LNCAP (cell line): ENCODE results near the gene USP17L13.
"Not testable (repeated sequence)": the region's sequence is repeated elsewhere in the genome, so short reads cannot be mapped to it uniquely, and the experiment has no call there.

Experiments
- CTCF ChIP-seq: fragments of 450-650 bp; IDR thresholded peaks from 2 replicates; pipeline ENCODE4 v1.5.1; 2017; ENCODE audit warnings: mild to moderate bottlenecking

The USP17L13 gene

GRCh38 chr4:9224596-9224995 lies at the start of gene USP17L13:
USP17L13 (plus strand) TSS chr4:9224896; CDS start chr4:9224896, 0 bp downstream.
- not testable (repeated sequence) for TF ChIP-seq CTCF

- TF ChIP-seq CTCF = not testable (repeated sequence)
These were observed 14.3 kb upstream of the USP17L13 start, which contains the start of gene USP17L10 for GRCh38 chr4:9210357-9210756. USP17L10 (plus strand) TSS chr4:9210657; CDS start chr4:9210657, 0 bp downstream.

- not testable (repeated sequence) for TF ChIP-seq CTCF
These were observed 9.6 kb upstream of the USP17L13 start, which contains the start of gene USP17L11 for GRCh38 chr4:9215105-9215504. USP17L11 (plus strand) TSS chr4:9215405; CDS start chr4:9215405, 0 bp downstream.

GRCh38 chr4:9219852-9220251 lies 4.8 kb upstream of the USP17L13 start, which contains the start of gene USP17L12:
USP17L12 (plus strand) TSS chr4:9220152; CDS start chr4:9220152, 0 bp downstream.
- not testable (repeated sequence) for TF ChIP-seq CTCF

GRCh38 chr4:9234085-9234484 lies 9.4 kb downstream of the USP17L13 start, which contains the start of gene USP17L15:
USP17L15 (plus strand) TSS chr4:9234385; CDS start chr4:9234385, 0 bp downstream.
- not testable (repeated sequence) for TF ChIP-seq CTCF

GRCh38 chr4:9243579-9243978 lies 18.9 kb downstream of the USP17L13 start, which contains the start of gene USP17L17:
USP17L17 (plus strand) TSS chr4:9243879; CDS start chr4:9243879, 0 bp downstream.
- not testable (repeated sequence) for TF ChIP-seq CTCF

- not testable (repeated sequence) for TF ChIP-seq CTCF
These were observed 23.4 kb downstream of the USP17L13 start, which contains the start of gene USP17L18 for GRCh38 chr4:9247953-9248680. USP17L18 (plus strand) TSS chr4:9248630; CDS start chr4:9248630, 0 bp downstream.
